ENCODE measurements around the gene ECE1. TPM values are rescaled to one million over a fixed set of nuclear protein-coding genes. Genes with fewer than 3 reads are reported as not detected.

Gene ECE1
- total RNA-seq, 1 experiment from 2014 or later = 192 TPM

DNA sequence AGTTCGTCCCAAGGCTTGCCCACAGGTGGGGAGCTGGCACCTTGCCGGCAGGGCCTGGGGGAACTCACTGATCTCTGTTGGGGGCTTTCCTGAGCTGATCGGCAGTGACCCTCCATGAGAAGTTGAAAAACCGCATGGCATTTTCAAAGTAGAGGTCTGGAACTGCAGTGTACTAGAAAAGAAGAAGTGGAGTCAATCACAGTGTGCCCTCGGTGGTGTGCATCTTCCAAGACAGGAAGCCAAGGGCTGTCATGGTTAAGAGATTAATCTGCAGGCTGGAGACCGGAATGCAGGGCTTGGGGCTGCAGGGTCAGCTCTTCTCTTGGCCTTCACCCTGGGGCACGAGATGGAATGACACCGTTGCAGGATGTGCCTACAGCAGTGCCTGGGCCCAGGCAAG lies 56.8 kb downstream of the ECE1 start:
- no peak for DNase-seq (ENCODE audit: low read depth, low spot score)
- Histone ChIP-seq H3K4me1 (ENCODE audit: control insufficient read depth, insufficient read depth, low read length) (no peaks in the 10 kb centered on the region), H3K27ac (ENCODE audit: low read length) (no peak overlapping the region), H3K4me3 (ENCODE audit: low read depth in 2 of 2, low read length in 2 of 2) (no peak overlapping the region), H3K36me3 (ENCODE audit: control insufficient read depth, insufficient read depth, low read length) (no peaks in the 10 kb centered on the region), H3K27me3 (ENCODE audit: control insufficient read depth, insufficient read depth, low read length) (no peaks in the 10 kb centered on the region), H3K9me3 (ENCODE audit: control insufficient read depth, insufficient read depth, low read depth, low read length) (no peaks in the 10 kb centered on the region)
- ATAC-seq = no peak
- intact Hi-C loops (cut with micrococcal nuclease; ENCODE audit: unreplicated experiment) (no loop called here), in situ Hi-C loops (cut with HindIII; ENCODE audit: low pct_unique_long_range_greater_than_20kb, low sequenced_read_pairs) (no loop called here)
- POLR2A ChIA-PET = no interaction called here
- CTCF ChIA-PET = interaction anchor here (0.7 to 1.6 kb wide), 3 partner anchors 135 to 430 kb away, joined by 3 to 20 read pairs (median 3); no protein-coding TSS in a partner anchor
- TF ChIP-seq SIN3A (IDR thresholded peaks at IDR 0.05; ENCODE audit: borderline replicate concordance, insufficient read depth, low read depth, low read length) (no peak), POLR2AphosphoS5 (IDR thresholded peaks at IDR 0.05; ENCODE audit: low read depth, low read length) (no peak)
- no TSS peak for BruUV-seq (replicated peaks)

- H3K9me3 ChIP-seq (ENCODE audit: control insufficient read depth, insufficient read depth, low read depth, low read length) = no peaks in the 10 kb centered on the region
- no peaks in the 10 kb centered on the region for H3K36me3 ChIP-seq (ENCODE audit: control insufficient read depth, insufficient read depth, low read length)
- DNase-seq (ENCODE audit: low read depth, low spot score) (no peak), ATAC-seq (peak; percentile 83)
- H3K27ac ChIP-seq (ENCODE audit: low read length) = no peak overlapping the region
- TF ChIP-seq TCF7L2 (IDR thresholded peaks at IDR 0.05; ENCODE audit: low read depth, low read length) (no peak), POLR2AphosphoS5 (IDR thresholded peaks at IDR 0.05; ENCODE audit: low read depth, low read length) (no peak), SIN3A (IDR thresholded peaks at IDR 0.05; ENCODE audit: borderline replicate concordance, insufficient read depth, low read depth, low read length) (no peak)
- TF ChIP-seq, protein P1, sequence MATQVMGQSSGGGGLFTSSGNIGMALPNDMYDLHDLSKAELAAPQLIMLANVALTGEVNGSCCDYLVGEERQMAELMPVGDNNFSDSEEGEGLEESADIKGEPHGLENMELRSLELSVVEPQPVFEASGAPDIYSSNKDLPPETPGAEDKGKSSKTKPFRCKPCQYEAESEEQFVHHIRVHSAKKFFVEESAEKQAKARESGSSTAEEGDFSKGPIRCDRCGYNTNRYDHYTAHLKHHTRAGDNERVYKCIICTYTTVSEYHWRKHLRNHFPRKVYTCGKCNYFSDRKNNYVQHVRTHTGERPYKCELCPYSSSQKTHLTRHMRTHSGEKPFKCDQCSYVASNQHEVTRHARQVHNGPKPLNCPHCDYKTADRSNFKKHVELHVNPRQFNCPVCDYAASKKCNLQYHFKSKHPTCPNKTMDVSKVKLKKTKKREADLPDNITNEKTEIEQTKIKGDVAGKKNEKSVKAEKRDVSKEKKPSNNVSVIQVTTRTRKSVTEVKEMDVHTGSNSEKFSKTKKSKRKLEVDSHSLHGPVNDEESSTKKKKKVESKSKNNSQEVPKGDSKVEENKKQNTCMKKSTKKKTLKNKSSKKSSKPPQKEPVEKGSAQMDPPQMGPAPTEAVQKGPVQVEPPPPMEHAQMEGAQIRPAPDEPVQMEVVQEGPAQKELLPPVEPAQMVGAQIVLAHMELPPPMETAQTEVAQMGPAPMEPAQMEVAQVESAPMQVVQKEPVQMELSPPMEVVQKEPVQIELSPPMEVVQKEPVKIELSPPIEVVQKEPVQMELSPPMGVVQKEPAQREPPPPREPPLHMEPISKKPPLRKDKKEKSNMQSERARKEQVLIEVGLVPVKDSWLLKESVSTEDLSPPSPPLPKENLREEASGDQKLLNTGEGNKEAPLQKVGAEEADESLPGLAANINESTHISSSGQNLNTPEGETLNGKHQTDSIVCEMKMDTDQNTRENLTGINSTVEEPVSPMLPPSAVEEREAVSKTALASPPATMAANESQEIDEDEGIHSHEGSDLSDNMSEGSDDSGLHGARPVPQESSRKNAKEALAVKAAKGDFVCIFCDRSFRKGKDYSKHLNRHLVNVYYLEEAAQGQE (IDR thresholded peaks at IDR 0.05; ENCODE audit: insufficient read depth in 1 of 2, low read depth in 2 of 2, low read length in 1 of 2) = no peak
- TF ChIP-seq, protein P2, sequence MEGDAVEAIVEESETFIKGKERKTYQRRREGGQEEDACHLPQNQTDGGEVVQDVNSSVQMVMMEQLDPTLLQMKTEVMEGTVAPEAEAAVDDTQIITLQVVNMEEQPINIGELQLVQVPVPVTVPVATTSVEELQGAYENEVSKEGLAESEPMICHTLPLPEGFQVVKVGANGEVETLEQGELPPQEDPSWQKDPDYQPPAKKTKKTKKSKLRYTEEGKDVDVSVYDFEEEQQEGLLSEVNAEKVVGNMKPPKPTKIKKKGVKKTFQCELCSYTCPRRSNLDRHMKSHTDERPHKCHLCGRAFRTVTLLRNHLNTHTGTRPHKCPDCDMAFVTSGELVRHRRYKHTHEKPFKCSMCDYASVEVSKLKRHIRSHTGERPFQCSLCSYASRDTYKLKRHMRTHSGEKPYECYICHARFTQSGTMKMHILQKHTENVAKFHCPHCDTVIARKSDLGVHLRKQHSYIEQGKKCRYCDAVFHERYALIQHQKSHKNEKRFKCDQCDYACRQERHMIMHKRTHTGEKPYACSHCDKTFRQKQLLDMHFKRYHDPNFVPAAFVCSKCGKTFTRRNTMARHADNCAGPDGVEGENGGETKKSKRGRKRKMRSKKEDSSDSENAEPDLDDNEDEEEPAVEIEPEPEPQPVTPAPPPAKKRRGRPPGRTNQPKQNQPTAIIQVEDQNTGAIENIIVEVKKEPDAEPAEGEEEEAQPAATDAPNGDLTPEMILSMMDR (IDR thresholded peaks at IDR 0.05) = peak; percentile 90
- no peaks in the 10 kb centered on the region for H3K27me3 ChIP-seq (ENCODE audit: control insufficient read depth, insufficient read depth, low read length)
- intact Hi-C loops (cut with micrococcal nuclease; ENCODE audit: unreplicated experiment) (loop anchor here (1.0 kb wide), 1 partner anchor 136 kb away; no protein-coding TSS in a partner anchor), in situ Hi-C loops (cut with HindIII; ENCODE audit: low pct_unique_long_range_greater_than_20kb, low sequenced_read_pairs) (no loop called here)
- ChIA-PET CTCF (interaction anchor here (0.6 to 1.8 kb wide), 8 partner anchors 12 to 535 kb away, joined by 3 to 20 read pairs (median 4); no protein-coding TSS in a partner anchor), POLR2A (interaction anchor here (0.7 kb wide), 1 partner anchor 315 kb away, joined by 13 read pairs; no protein-coding TSS in a partner anchor)
- no peak overlapping the region for H3K4me3 ChIP-seq (ENCODE audit: low read depth in 2 of 2, low read length in 2 of 2)
- BruUV-seq (replicated peaks) = no TSS peak
- H3K4me1 ChIP-seq (ENCODE audit: control insufficient read depth, insufficient read depth, low read length) = no peaks in the 10 kb centered on the region
These were observed 58.2 kb downstream of the ECE1 start for GRCh38 chr1:21232044-21232443.

DNA sequence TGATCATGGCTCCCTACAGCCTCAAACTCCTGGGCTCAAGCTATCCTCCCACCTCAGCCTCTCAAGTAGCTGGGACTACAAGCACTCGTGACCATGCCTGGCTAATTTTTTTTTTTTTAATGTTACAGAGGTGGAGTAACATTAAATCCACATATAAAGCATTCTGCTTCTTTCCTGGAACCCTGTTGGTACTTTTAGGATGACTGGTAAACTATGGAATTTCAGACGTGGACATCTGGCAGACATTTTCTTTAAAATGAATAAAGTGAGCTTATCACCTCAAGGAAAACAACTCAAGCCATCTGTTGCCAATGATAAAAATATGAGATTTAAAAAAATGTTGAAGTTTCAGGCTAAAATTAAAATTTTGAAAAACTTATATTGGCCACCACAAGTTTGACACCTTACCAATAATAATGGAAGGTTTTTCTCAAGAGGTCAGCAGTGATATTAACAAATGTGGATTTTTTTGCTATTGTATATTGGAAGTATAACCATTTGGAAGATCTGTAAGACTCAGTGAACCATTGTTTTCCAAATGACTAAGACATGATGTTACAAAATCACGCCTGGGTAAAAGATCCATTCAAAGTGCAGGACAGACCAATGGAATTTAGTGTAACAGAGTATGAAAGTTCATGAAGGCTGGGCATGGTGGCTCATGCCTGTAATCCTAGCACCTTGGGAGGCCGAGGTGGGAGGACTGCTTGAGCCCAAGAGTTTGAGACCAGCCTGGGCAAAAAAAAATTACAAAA lies 60.8 kb downstream of the ECE1 start:
- no peak overlapping the region for H3K4me3 ChIP-seq (ENCODE audit: low read depth in 2 of 2, low read length in 2 of 2)
- H3K27me3 ChIP-seq (ENCODE audit: control insufficient read depth, insufficient read depth, low read length) = no peaks in the 10 kb centered on the region
- in situ Hi-C loops (cut with HindIII; ENCODE audit: low pct_unique_long_range_greater_than_20kb, low sequenced_read_pairs) = no loop called here
- no peak for DNase-seq (ENCODE audit: low read depth, low spot score)
- H3K4me1 ChIP-seq (ENCODE audit: control insufficient read depth, insufficient read depth, low read length) = no peaks in the 10 kb centered on the region
- TF ChIP-seq SIN3A (IDR thresholded peaks at IDR 0.05; ENCODE audit: borderline replicate concordance, insufficient read depth, low read depth, low read length) = no peak
- no peak for TF ChIP-seq TCF7L2 (IDR thresholded peaks at IDR 0.05; ENCODE audit: low read depth, low read length)
- TF ChIP-seq, protein P2 (IDR thresholded peaks at IDR 0.05) = no peak
- TF ChIP-seq, protein P1 (IDR thresholded peaks at IDR 0.05; ENCODE audit: insufficient read depth in 1 of 2, low read depth in 2 of 2, low read length in 1 of 2) = no peak
- TF ChIP-seq POLR2AphosphoS5 (IDR thresholded peaks at IDR 0.05; ENCODE audit: low read depth, low read length) = no peak
- TSS peak; percentile 53 for BruUV-seq (replicated peaks)
- ChIA-PET POLR2A (no interaction called here), CTCF (no interaction called here)
- intact Hi-C loops (cut with micrococcal nuclease; ENCODE audit: unreplicated experiment) = no loop called here
- no peak for ATAC-seq
- no peaks in the 10 kb centered on the region for H3K36me3 ChIP-seq (ENCODE audit: control insufficient read depth, insufficient read depth, low read length)
- no peak overlapping the region for H3K27ac ChIP-seq (ENCODE audit: low read length)
- H3K9me3 ChIP-seq (ENCODE audit: control insufficient read depth, insufficient read depth, low read depth, low read length) = no peaks in the 10 kb centered on the region
